Large intestine (tissue), 3 donors: Measurements from ENCODE around the gene C1QTNF8. TPM values are rescaled to one million over a fixed set of nuclear protein-coding genes. Genes with fewer than 3 reads are reported as not detected.

Experiments
- DNase-seq, 2 donors: peaks; one replicate each; pipeline versions ENCODE4 v3.0.0 to v3.0.0-alpha.2; 2013
- H3K27ac ChIP-seq: one replicate; pipeline ENCODE4 v1.5.1; 2013; ENCODE audit warnings: low read length
- H3K27me3 ChIP-seq: 2 replicates; pipeline ENCODE4 v1.6.1; 2013; ENCODE audit warnings: low read length; ENCODE audit not compliant: control insufficient read depth, insufficient read depth
- H3K36me3 ChIP-seq: 2 replicates; pipeline ENCODE4 v1.6.1; 2013; ENCODE audit warnings: low read length; ENCODE audit not compliant: control insufficient read depth, insufficient read depth
- H3K4me1 ChIP-seq: one replicate; pipeline ENCODE4 v1.6.1; 2013; ENCODE audit warnings: low read length; ENCODE audit not compliant: control insufficient read depth, insufficient read depth
- H3K4me3 ChIP-seq: one replicate; pipeline ENCODE4 v1.5.1; 2013; ENCODE audit warnings: low read length
- H3K9me3 ChIP-seq: one replicate; pipeline ENCODE4 v1.6.1; 2013; ENCODE audit warnings: mild to moderate bottlenecking, low read depth, low read length, moderate library complexity; ENCODE audit not compliant: control insufficient read depth
- WGBS: methylation state at CpG from one replicate; pipeline ENCODE4 v1.1.5; 2013; ENCODE audit warnings: low lambda C conversion rate; ENCODE audit not compliant: insufficient coverage; 5-methylcytosine and 5-hydroxymethylcytosine counted together
- polyA plus RNA-seq: library from polyadenylated mRNA; unstranded; fragments of 120-200 nt; gene quantifications from one replicate; pipeline ENCODE4 v1.2.1, GENCODE V29; 2013

C1QTNF8 gene
- polyA plus RNA-seq, 1 donor = 0.03 TPM

- no CpG with 5 or more reads among the region's 42 CpGs for whole genome bisulfite sequencing
- H3K27me3 ChIP-seq = peaks cover 39% of the 10 kb centered on the region
- DNase-seq = no peak
- H3K4me3 ChIP-seq = no peak overlapping the region
- no peaks in the 10 kb centered on the region for H3K4me1 ChIP-seq
- peaks cover 3% of the 10 kb centered on the region for H3K9me3 ChIP-seq
- no peak overlapping the region for H3K27ac ChIP-seq
- H3K36me3 ChIP-seq = no peaks in the 10 kb centered on the region
These were observed 12.5 kb upstream of the C1QTNF8 start for GRCh38 chr16:1108299-1109252.

GRCh38 chr16:1107731-1108130 is 11.7 kb upstream of the C1QTNF8 start:
- DNase-seq = no peak

GRCh38 chr16:1107141-1107540 is 11.1 kb upstream of the C1QTNF8 start:
- peaks cover 39% of the 10 kb centered on the region for H3K27me3 ChIP-seq
- no peak overlapping the region for H3K27ac ChIP-seq
- no peak overlapping the region for H3K4me3 ChIP-seq
- H3K9me3 ChIP-seq = peaks cover 3% of the 10 kb centered on the region
- peaks cover 3% of the 10 kb centered on the region for H3K4me1 ChIP-seq
- no CpG with 5 or more reads among the region's 22 CpGs for WGBS
- no peaks in the 10 kb centered on the region for H3K36me3 ChIP-seq
- no peak for DNase-seq

More at GRCh38 chr16:1107731-1108130, 11.7 kb upstream of the C1QTNF8 start:
- Histone ChIP-seq H3K27me3 (peaks cover 43% of the 10 kb centered on the region), H3K4me3 (no peak overlapping the region), H3K9me3 (peaks cover 3% of the 10 kb centered on the region), H3K27ac (no peak overlapping the region), H3K4me1 (peaks cover 3% of the 10 kb centered on the region), H3K36me3 (no peaks in the 10 kb centered on the region)
- WGBS = no CpG with 5 or more reads among the region's 12 CpGs

- Histone ChIP-seq H3K27ac (no peak overlapping the region), H3K4me1 (peaks cover 3% of the 10 kb centered on the region), H3K4me3 (no peak overlapping the region), H3K36me3 (no peaks in the 10 kb centered on the region), H3K9me3 (peaks cover 3% of the 10 kb centered on the region), H3K27me3 (peaks cover 38% of the 10 kb centered on the region)
- WGBS = no CpG with 5 or more reads among the region's 16 CpGs
- no peak for DNase-seq
These were observed 10.6 kb upstream of the C1QTNF8 start for GRCh38 chr16:1106659-1107058.

- peak; percentile 46 to 56 for DNase-seq
- Histone ChIP-seq H3K4me3 (no peak overlapping the region), H3K27ac (no peak overlapping the region), H3K27me3 (peaks cover 44% of the 10 kb centered on the region), H3K9me3 (peaks cover 3% of the 10 kb centered on the region), H3K36me3 (no peaks in the 10 kb centered on the region), H3K4me1 (peaks cover 3% of the 10 kb centered on the region)
- no CpG with 5 or more reads among the region's 26 CpGs for WGBS
These were observed 10.0 kb upstream of the C1QTNF8 start for GRCh38 chr16:1105888-1106620.

GRCh38 chr16:1103636-1103980 is 7.6 kb upstream of the C1QTNF8 start:
- no peak overlapping the region for H3K4me3 ChIP-seq

GRCh38 chr16:1102921-1103635 is 7.0 kb upstream of the C1QTNF8 start:
- DNase-seq = peak in 1 of 2 donors; percentile 52
- H3K36me3 ChIP-seq = no peaks in the 10 kb centered on the region
- H3K4me1 ChIP-seq = peaks cover 7% of the 10 kb centered on the region
- peaks cover 3% of the 10 kb centered on the region for H3K9me3 ChIP-seq
- H3K27me3 ChIP-seq = peaks cover 44% of the 10 kb centered on the region
- no peak overlapping the region for H3K4me3 ChIP-seq
- H3K27ac ChIP-seq = no peak overlapping the region
- WGBS = no CpG with 5 or more reads among the region's 61 CpGs

More at GRCh38 chr16:1103636-1103980, 7.6 kb upstream of the C1QTNF8 start:
- no peak overlapping the region for H3K27ac ChIP-seq
- WGBS = no CpG with 5 or more reads among the region's 11 CpGs
- H3K36me3 ChIP-seq = no peaks in the 10 kb centered on the region
- H3K27me3 ChIP-seq = peaks cover 49% of the 10 kb centered on the region
- peaks cover 7% of the 10 kb centered on the region for H3K4me1 ChIP-seq
- DNase-seq = no peak
- peaks cover 3% of the 10 kb centered on the region for H3K9me3 ChIP-seq

- Histone ChIP-seq H3K4me1 (peaks cover 7% of the 10 kb centered on the region), H3K36me3 (no peaks in the 10 kb centered on the region), H3K9me3 (peaks cover 3% of the 10 kb centered on the region), H3K27ac (no peak overlapping the region), H3K27me3 (peaks cover 38% of the 10 kb centered on the region), H3K4me3 (no peak overlapping the region)
- DNase-seq = no peak
- no CpG with 5 or more reads among the region's 26 CpGs for WGBS
These were observed 6.3 kb upstream of the C1QTNF8 start for GRCh38 chr16:1102333-1102700.

- H3K36me3 ChIP-seq = no peaks in the 10 kb centered on the region
- H3K4me3 ChIP-seq = no peak overlapping the region
- H3K27ac ChIP-seq = no peak overlapping the region
- WGBS = no CpG with 5 or more reads among the region's 25 CpGs
- H3K27me3 ChIP-seq = peaks cover 38% of the 10 kb centered on the region
- peaks cover 7% of the 10 kb centered on the region for H3K4me1 ChIP-seq
- peaks cover 3% of the 10 kb centered on the region for H3K9me3 ChIP-seq
- no peak for DNase-seq
These were observed 5.7 kb upstream of the C1QTNF8 start for GRCh38 chr16:1101573-1102332.
